IMR-90 (cell line): Measurements from ENCODE around the gene PKN3. TPM values are rescaled to one million over a fixed set of nuclear protein-coding genes. Genes with fewer than 3 reads are reported as not detected.

Source experiments
- ATAC-seq: fragments of 200-7000 bp; cut with Tn5 transposase; 2 replicates; pipeline ENCODE4 v1.9.1; 2020; ENCODE audit warnings: low read depth, mild to moderate bottlenecking, moderate library complexity
- BruUV-seq: library from RNA; stranded (reverse); fragments of 400-500 nt; replicated peaks from 2 replicates; lab custom pipeline; 2021; lab: Mats Ljungman, UMichigan
- CTCF ChIA-PET: fragments of 300-600 bp; formaldehyde crosslinking; extraction: SDS; loops from one replicate; lab custom pipeline; 2021; ENCODE audit warnings: antibody characterized with exemption; lab: Yijun Ruan, JAX
- POLR2A ChIA-PET: fragments of 300-600 bp; sonication (Branson Sonifier 250); formaldehyde crosslinking; loops from one replicate; lab custom pipeline; 2022; ENCODE audit warnings: antibody characterized with exemption; ENCODE audit not compliant: unreplicated experiment; lab: Charles Lee
- DNase-seq: peaks from one replicate; pipeline ENCODE4 v3.0.0; 2013
- H2AFZ ChIP-seq: replicated peaks from 2 replicates; pipeline ENCODE3; 2013; ENCODE audit warnings: low read length, mild to moderate bottlenecking; ENCODE audit not compliant: poor library complexity
- H2AK5ac ChIP-seq: 2 replicates; pipeline ENCODE4 v1.6.1; 2013; ENCODE audit warnings: low read depth, low read length, inconsistent platforms
- H2AK9ac ChIP-seq: replicated peaks from 2 replicates; pipeline ENCODE3; 2013; ENCODE audit warnings: mild to moderate bottlenecking, low read depth, low read length, moderate library complexity; ENCODE audit not compliant: poor library complexity
- H2BK120ac ChIP-seq: 2 replicates; pipeline ENCODE4 v1.6.1; 2013; ENCODE audit warnings: low read depth, low read length, inconsistent platforms
- H2BK15ac ChIP-seq: 3 replicates; pipeline ENCODE4 v1.6.1; 2013; ENCODE audit warnings: low read depth, low read length, inconsistent platforms
- H2BK20ac ChIP-seq: 2 replicates; pipeline ENCODE4 v1.6.1; 2013; ENCODE audit warnings: low read depth, mild to moderate bottlenecking, inconsistent platforms, low read length, moderate library complexity
- H2BK5ac ChIP-seq: 2 replicates; pipeline ENCODE4 v1.6.1; 2013; ENCODE audit warnings: mild to moderate bottlenecking, low read depth, low read length, inconsistent platforms; ENCODE audit not compliant: poor library complexity, severe bottlenecking
- H3K14ac ChIP-seq: replicated peaks from 2 replicates; pipeline ENCODE4 v1.6.1; 2013; ENCODE audit warnings: low read depth, low read length, inconsistent platforms
- H3K18ac ChIP-seq: 2 replicates; pipeline ENCODE4 v1.6.1; 2013; ENCODE audit warnings: low read depth, low read length, control low read depth
- H3K23ac ChIP-seq: 2 replicates; pipeline ENCODE4 v1.6.1; 2013; ENCODE audit warnings: low read depth, low read length, inconsistent platforms
- H3K27ac ChIP-seq: 2 replicates; pipeline ENCODE4 v1.5.1; 2013; ENCODE audit warnings: mild to moderate bottlenecking, control low read depth, low read length; ENCODE audit not compliant: insufficient read depth
- H3K27me3 ChIP-seq: 2 replicates; pipeline ENCODE4 v1.6.1; 2013; ENCODE audit warnings: low read length; ENCODE audit not compliant: control insufficient read depth, insufficient read depth
- H3K36me3 ChIP-seq: 2 replicates; pipeline ENCODE4 v1.6.1; 2013; ENCODE audit warnings: low read length, mixed read lengths; ENCODE audit not compliant: control insufficient read depth, insufficient read depth
- H3K4ac ChIP-seq: 2 replicates; pipeline ENCODE4 v1.6.1; 2013; ENCODE audit warnings: low read depth, low read length, inconsistent platforms
- H3K4me1 ChIP-seq: 2 replicates; pipeline ENCODE4 v1.6.1; 2013; ENCODE audit warnings: low read length, mixed read lengths; ENCODE audit not compliant: control insufficient read depth, insufficient read depth
- H3K4me2 ChIP-seq: 2 replicates; pipeline ENCODE4 v1.6.1; 2013; ENCODE audit warnings: low read depth, mild to moderate bottlenecking, control low read depth, low read length, moderate library complexity
- H3K4me3 ChIP-seq: 2 replicates; pipeline ENCODE4 v1.5.1; 2013; ENCODE audit warnings: low read depth, mild to moderate bottlenecking, control low read depth, low read length, moderate library complexity; ENCODE audit not compliant: insufficient read depth
- H3K56ac ChIP-seq: 2 replicates; pipeline ENCODE4 v1.6.1; 2013; ENCODE audit warnings: low read length, inconsistent platforms; ENCODE audit not compliant: insufficient read depth; ENCODE audit errors: extremely low read depth
- H3K79me1 ChIP-seq, 2 experiments: 2 replicates each; pipeline ENCODE4 v1.6.1; 2013; ENCODE audit warnings: low read length in 2 of 2, inconsistent platforms in 1 of 2, low read depth in 1 of 2
- H3K9ac ChIP-seq: 2 replicates; pipeline ENCODE4 v1.6.1; 2013; ENCODE audit warnings: low read depth, low read length, control low read depth
- H3K9me1 ChIP-seq: 2 replicates; pipeline ENCODE4 v1.6.1; 2013; ENCODE audit warnings: low read length, inconsistent platforms; ENCODE audit not compliant: insufficient read depth
- H3K9me3 ChIP-seq: 2 replicates; pipeline ENCODE4 v1.6.1; 2013; ENCODE audit warnings: low read length; ENCODE audit not compliant: control insufficient read depth, insufficient read depth
- H4K20me1 ChIP-seq: 2 replicates; pipeline ENCODE4 v1.6.1; 2013; ENCODE audit warnings: low read length, inconsistent platforms; ENCODE audit not compliant: insufficient read depth
- H4K5ac ChIP-seq: 2 replicates; pipeline ENCODE4 v1.6.1; 2013; ENCODE audit warnings: mild to moderate bottlenecking, low read depth, low read length, control low read depth
- H4K8ac ChIP-seq, 2 experiments: 2 replicates each; pipeline ENCODE4 v1.6.1; 2013; ENCODE audit warnings: low read depth in 2 of 2, low read length in 2 of 2, control low read depth in 1 of 2, inconsistent platforms in 1 of 2
- H4K91ac ChIP-seq: 2 replicates; pipeline ENCODE4 v1.6.1; 2013; ENCODE audit warnings: low read depth, low read length, inconsistent platforms; ENCODE audit not compliant: insufficient read depth
- BHLHE40 ChIP-seq: fragments of 150-350 bp; IDR thresholded peaks from 2 replicates; pipeline ENCODE4 v1.6.1; 2016; ENCODE audit warnings: mild to moderate bottlenecking, low read depth, low read length
- CEBPB ChIP-seq: IDR thresholded peaks from 2 replicates; pipeline ENCODE4 v1.6.1; 2012; ENCODE audit warnings: low read depth, low read length, improper control_type of control experiment
- CHD1 ChIP-seq: IDR thresholded peaks from 2 replicates; pipeline ENCODE4 v1.6.1; 2012; ENCODE audit warnings: low read depth, low read length, improper control_type of control experiment
- CTCF ChIP-seq: conservative IDR thresholded peaks from 2 replicates; pipeline ENCODE4 v1.5.1; 2012; ENCODE audit warnings: mild to moderate bottlenecking, low read depth, low read length, improper control_type of control experiment
- ELK1 ChIP-seq: fragments of 150-350 bp; IDR thresholded peaks from 2 replicates; pipeline ENCODE4 v1.6.1; 2016; ENCODE audit warnings: low read depth, mild to moderate bottlenecking, low read length, moderate library complexity, borderline replicate concordance
- MAFK ChIP-seq: IDR thresholded peaks from 2 replicates; pipeline ENCODE4 v1.6.1; 2012; ENCODE audit warnings: low read depth, low read length, improper control_type of control experiment
- MAZ ChIP-seq: IDR thresholded peaks from 2 replicates; pipeline ENCODE4 v1.6.1; 2012; ENCODE audit warnings: low read depth, mild to moderate bottlenecking, low read length, improper control_type of control experiment, moderate library complexity, borderline replicate concordance
- MXI1 ChIP-seq: IDR thresholded peaks from 2 replicates; pipeline ENCODE4 v1.6.1; 2012; ENCODE audit warnings: low read depth, mild to moderate bottlenecking, low read length, moderate library complexity, borderline replicate concordance
- POLR2A ChIP-seq: IDR thresholded peaks from 2 replicates; pipeline ENCODE4 v1.6.1; 2012; ENCODE audit warnings: mild to moderate bottlenecking, low read depth, low read length
- RAD21 ChIP-seq: IDR thresholded peaks from 2 replicates; pipeline ENCODE4 v1.6.1; 2012; ENCODE audit warnings: low read length, improper control_type of control experiment
- RCOR1 ChIP-seq: IDR thresholded peaks from 2 replicates; pipeline ENCODE4 v1.6.1; 2012; ENCODE audit warnings: mild to moderate bottlenecking, low read length, improper control_type of control experiment; ENCODE audit not compliant: insufficient replicate concordance
- RFX5 ChIP-seq: IDR thresholded peaks from 2 replicates; pipeline ENCODE4 v1.8.0; 2012; ENCODE audit warnings: low read depth, mild to moderate bottlenecking, low read length, moderate library complexity
- SMC3 ChIP-seq: fragments of 150-350 bp; IDR thresholded peaks from 2 replicates; pipeline ENCODE4 v1.6.1; 2016; ENCODE audit warnings: low read depth, mild to moderate bottlenecking, antibody characterized with exemption, low read length, moderate library complexity
- WGBS, 2 experiments: methylation state at CpG; one replicate each; pipeline versions ENCODE4 v1.1.5 to v1.1.7; 2013; ENCODE audit warnings: missing lambda C conversion rate in 2 of 2; ENCODE audit not compliant: insufficient read length in 1 of 2; ENCODE audit errors: extremely low coverage in 2 of 2; 5-methylcytosine and 5-hydroxymethylcytosine counted together
- dilution Hi-C: fragments of 300-500 bp; cut with HindIII; formaldehyde crosslinking; loops from one replicate; pipeline ENCODE4 v1.14.3; 2018; ENCODE audit warnings: low sequenced_read_pairs; ENCODE audit not compliant: unreplicated experiment
- in situ Hi-C: fragments of 300-500 bp; cut with MboI; formaldehyde crosslinking; loops from 3 replicates; pipeline ENCODE4 v1.14.3; 2019; ENCODE audit warnings: low sequenced_read_pairs, inconsistent platforms, mixed read lengths
- intact Hi-C: fragments of 100-400 bp; cut with micrococcal nuclease; formaldehyde crosslinking; loops from 2 replicates; pipeline ENCODE4 v1.10.0; 2022
- polyA plus RNA-seq, 3 experiments: library from polyadenylated mRNA; depleted of rRNA; stranded (reverse); fragments of >200 nt; gene quantifications; 2 replicates each; pipeline ENCODE4 v1.2.3, GENCODE V29; 2012; ENCODE audit warnings: low replicate concordance in 1 of 3
- total RNA-seq: library from RNA; depleted of rRNA; stranded (reverse); fragments of >200 nt; gene quantifications from 2 replicates; pipeline ENCODE4 v1.2.3, GENCODE V29; 2012

The PKN3 gene
- total and polyA plus RNA-seq, 2 of the 4 experiments (the other 2 are of a cell fraction) = 1.6 to 3.8 TPM

- 88% methylated on average over 3 of the region's 5 CpGs; no CpG with 5 or more reads in 1 of the 2 experiments for WGBS, 2 experiments
- Histone ChIP-seq H2BK120ac (no peak overlapping the region), H4K8ac (no peak overlapping the region), H3K56ac (no peak overlapping the region), H3K18ac (no peak overlapping the region), H2AFZ (no peak overlapping the region), H2AK9ac (no peak overlapping the region), H4K91ac (no peak overlapping the region), H3K27me3 (no peaks in the 10 kb centered on the region), H2BK15ac (no peak overlapping the region), H4K5ac (no peak overlapping the region), H3K4me3 (no peak overlapping the region), H3K14ac (no peak overlapping the region), H2BK5ac (no peak overlapping the region), H3K79me1 (peaks cover 3 to 15% of the 10 kb centered on the region in 2 experiments), H3K9ac (no peak overlapping the region), H3K4me2 (no peak overlapping the region), H3K4me1 (peaks cover 4% of the 10 kb centered on the region; the same call in 1 of the 2 replicates), H3K9me1 (peaks cover 9% of the 10 kb centered on the region), H3K27ac (no peak overlapping the region), H2BK20ac (no peak overlapping the region), H3K4ac (no peak overlapping the region), H4K20me1 (no peaks in the 10 kb centered on the region; the same call in 1 of the 2 replicates), H3K36me3 (peaks cover 11% of the 10 kb centered on the region), H3K9me3 (no peaks in the 10 kb centered on the region), H2AK5ac (no peak overlapping the region), H3K23ac (no peak overlapping the region)
- intact Hi-C loops (no loop called here), dilution Hi-C loops (no loop called here), in situ Hi-C loops (no loop called here)
- no TSS peak for BruUV-seq
- no peak for ATAC-seq
- DNase-seq = no peak
- TF ChIP-seq MAZ (no peak), CHD1 (no peak), CEBPB (no peak), ELK1 (no peak), BHLHE40 (no peak), SMC3 (no peak), RFX5 (no peak), POLR2A (no peak), CTCF (no peak), RAD21 (no peak), MXI1 (no peak), RCOR1 (no peak), MAFK (no peak)
- ChIA-PET CTCF (no interaction called here), POLR2A (no interaction called here)
Observed at GRCh38 chr9:128727640-128728248, 25.4 kb downstream of the PKN3 start.
